CD4-positive, alpha-beta T cell treated with Interleukin-17A for 1 hour (primary cell): ENCODE results near the gene FBXO3.
"Not testable (repeated sequence)": the region's sequence is repeated elsewhere in the genome, so short reads cannot be mapped to it uniquely, and the experiment has no call there.

Source experiments
- DNase-seq: peaks from one replicate; pipeline ENCODE4 v3.0.0-alpha.2; 2020

The FBXO3 gene

GRCh38 chr11:33724644-33725035 lies 49.7 kb downstream of the FBXO3 start:
- DNase-seq: no peak

DNA sequence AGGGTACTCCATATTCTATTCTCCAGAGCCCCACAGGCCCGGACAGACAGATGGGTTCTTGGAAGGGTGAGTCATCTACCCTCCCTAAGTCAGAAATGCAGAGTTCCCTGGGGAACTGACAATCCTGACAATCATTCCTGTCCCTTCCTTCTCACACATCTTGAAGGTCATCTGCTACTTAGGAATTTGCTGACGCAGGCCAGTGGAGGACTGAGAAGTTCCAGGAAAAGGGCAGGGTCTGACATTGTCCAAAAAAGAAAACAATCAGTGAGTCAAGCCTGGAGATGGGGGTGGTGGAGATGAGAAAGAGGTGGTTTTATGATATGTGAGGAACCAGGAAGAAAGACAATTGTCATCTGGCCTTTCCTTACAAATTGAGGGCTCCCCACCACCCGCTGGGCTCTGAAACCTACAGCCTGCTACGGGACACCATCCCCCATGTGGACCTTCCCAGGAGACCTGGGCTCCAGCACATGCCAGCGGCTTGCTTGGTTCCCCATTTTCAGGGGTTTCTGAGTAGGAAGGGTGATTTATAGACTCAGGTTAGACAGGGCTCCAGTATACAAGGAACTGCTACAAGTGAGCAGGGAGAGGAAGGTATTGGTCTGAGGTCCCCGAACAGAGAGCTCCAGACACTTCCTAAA lies 51.0 kb downstream of the FBXO3 start:
- DNase-seq: no peak

DNA sequence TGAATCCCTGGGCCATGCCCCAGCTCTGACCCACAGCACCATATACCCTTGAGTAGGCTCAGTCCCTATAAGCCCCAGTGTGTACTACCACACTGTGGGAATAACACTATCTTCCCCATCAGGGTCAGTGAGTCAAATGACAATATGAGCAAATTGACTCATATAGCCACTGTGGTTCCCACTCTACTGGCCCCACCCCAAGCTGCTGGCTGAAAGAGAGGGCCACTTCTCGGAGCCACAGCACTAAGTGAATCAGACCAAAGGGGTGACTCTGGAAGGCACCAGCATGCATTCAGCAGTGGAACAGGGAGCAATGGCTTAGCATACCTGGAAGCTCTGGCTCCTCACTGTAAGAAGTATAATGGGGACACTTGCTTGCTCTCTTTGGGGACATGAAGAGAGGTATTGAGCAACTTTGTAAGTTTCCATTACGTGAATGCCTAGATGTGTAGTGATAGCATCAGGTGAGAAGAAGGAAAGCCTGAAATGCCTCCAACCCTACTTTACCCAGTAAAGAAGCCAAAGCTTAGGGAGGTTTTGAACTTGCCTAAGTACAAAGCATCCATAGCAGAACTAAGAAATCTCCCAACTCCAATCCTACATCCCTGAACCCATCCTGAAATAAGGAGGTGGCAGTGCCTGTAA lies 51.6 kb downstream of the FBXO3 start:
- no peak for DNase-seq

DNA sequence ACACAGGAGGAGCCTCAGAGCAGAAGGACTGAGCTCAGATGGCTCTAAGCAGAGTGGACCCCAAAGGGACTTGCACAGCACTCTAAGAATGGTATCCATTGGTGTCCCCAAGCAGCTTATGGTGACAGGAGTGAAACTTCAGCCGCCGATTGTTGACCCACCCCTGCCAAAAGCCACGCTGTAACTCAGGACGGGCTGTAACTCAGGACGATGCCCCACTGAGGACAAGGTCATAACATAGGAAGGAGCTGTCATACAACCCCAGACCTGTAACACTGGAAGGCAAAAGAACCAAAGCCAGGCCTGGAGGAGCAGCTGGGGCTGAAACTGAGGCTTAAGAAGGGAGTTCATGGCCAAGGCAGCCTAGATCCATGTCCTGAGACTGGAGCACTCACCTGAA lies 52.3 kb downstream of the FBXO3 start:
- DNase-seq: no peak

DNA sequence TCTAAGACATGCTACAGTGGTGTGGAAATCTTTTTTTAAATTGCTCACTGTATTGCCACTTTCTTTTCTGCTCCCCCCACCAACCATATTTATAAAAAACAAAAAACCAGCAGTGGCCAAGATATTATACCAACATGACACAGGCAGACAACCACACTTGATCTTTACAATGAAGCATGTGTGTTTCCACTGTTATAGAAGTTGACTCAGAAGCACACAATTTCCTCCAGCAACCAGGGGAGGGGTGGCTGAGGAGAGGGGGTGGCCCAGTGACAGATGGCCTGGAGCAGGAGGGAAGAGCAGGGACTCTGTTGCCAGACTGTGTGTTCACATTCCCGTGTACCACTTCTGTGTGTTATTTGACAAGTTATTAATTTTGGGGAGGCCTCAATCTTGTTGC lies 52.9 kb downstream of the FBXO3 start:
- no peak for DNase-seq

DNA sequence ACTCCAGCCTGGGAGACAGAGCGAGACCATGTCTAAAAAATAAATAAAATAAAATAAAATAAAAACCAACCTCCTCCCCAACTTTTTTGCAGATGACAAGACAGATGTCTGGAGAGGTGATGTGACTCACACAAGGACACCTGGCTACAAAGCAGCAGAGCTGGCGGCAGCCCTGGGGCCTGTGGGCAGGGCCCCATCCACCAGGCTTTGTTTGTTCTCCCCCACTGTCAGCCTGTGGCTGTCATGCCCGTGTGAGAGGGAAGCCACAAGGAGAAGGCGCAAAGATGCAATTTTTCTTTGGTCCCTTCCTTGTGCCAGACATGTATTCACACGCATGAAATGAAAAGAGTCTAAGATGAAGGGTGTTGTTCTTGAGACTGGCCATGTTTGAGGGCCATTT lies 54.7 kb downstream of the FBXO3 start:
- no peak for DNase-seq

- no peak for DNase-seq
Observed at GRCh38 chr11:33718440-33718839, 55.9 kb downstream of the FBXO3 start.

GRCh38 chr11:33716243-33716642 lies 58.1 kb downstream of the FBXO3 start:
- peak; percentile 40 for DNase-seq

GRCh38 chr11:33713856-33714398 lies 60.4 kb downstream of the FBXO3 start:
- DNase-seq: no peak

GRCh38 chr11:33713151-33713855 lies 61.0 kb downstream of the FBXO3 start:
- DNase-seq: no peak

DNA sequence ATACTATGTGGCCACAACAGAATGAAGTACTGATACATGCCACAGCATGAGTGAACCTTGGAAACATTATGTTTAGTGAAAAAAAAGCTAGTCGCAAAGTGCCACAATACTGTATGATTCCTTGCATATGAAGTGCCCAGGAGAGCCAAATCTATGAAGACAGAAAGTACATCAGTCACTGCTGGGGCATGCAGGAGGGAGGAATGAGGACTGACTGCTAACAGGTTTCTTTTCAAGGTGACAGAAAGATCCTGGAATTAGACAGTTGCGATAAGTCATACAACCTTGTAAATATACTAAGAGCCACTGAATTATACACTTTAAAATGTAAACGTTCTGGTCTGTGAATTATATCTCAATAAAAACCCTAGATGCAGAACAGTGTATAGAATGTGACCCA lies 61.9 kb downstream of the FBXO3 start:
- DNase-seq: no peak

- no peak for DNase-seq
Observed at GRCh38 chr11:33709466-33709865, 64.9 kb downstream of the FBXO3 start.

- no peak for DNase-seq
Observed at GRCh38 chr11:33708985-33709384, 65.3 kb downstream of the FBXO3 start.

GRCh38 chr11:33707831-33708230 lies 66.5 kb downstream of the FBXO3 start:
- DNase-seq: not testable (repeated sequence)

GRCh38 chr11:33706966-33707365 lies 67.4 kb downstream of the FBXO3 start:
- no peak for DNase-seq

DNA sequence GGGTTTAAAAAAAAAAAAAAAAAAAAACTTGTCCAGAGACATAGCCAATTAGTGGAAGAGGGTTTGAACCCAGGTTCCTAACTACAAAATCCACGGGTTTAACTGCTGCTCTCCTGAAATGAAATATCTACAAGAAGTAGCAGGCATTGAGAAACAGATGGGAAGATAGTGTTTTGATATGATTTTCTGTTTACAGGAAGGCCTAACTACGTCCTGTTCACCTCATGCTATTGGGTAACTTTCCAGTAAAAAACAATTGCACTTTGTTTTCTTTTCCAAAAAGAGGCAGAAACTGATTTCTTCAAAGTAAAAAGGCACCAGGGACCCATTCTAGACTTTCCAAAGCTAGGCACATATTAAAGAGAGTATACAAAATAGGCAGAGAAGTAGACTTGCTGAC lies 67.8 kb downstream of the FBXO3 start:
- DNase-seq: no peak

DNA sequence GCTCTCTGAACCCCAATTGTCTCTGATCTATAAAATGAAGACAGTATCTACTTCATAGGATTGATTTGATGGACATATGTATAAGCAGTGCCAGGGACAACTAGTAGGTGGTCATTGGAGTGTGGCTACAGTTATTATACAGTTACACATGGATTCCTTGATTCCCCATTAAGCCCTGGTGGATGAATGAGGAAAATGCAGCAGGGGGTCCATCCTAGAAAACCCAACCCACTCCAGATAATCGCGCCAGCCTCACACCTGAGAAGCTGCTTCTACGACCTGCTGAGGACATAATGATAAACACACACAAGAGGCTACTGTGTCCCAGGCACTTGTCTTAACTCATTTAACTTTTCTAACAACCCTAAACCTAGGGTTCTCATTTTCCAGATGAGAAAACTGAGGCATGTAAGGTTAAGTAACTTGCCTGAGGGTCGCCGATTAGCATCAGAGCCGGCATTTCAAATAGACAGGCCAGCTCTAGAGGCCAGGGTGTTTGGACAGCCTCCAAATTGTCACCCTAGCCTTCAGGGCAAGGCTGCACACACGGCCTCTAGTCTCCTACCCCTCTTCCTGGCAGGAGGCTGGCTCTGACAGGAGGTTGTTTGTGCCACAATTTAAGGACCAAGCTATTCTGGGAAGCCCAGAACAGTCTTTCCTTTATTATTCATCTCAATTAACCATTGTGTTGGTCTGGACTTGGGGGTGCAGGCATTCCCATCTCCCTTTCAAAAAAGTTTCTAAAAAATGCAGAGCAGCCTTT lies 69.9 kb downstream of the FBXO3 start:
- DNase-seq: no peak

DNA sequence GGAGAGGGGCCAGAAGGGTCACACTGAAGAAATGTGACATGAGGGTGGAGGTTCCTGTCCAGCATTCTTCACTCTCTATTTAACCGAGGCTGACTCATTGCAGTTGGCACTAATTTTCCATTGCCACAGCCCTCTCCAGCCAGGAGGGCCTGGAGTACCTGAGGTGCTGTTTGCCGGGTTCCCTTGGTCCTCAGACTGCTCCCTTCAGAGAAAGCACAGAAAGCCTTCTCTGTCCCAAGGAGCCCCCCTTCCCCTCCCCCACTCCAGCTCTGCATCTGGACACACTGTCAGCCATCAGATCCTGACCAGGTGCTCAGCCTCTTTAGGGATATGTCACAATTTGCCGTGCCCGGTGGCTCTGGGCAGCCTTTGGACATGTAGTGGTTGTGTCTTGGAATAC lies 70.5 kb downstream of the FBXO3 start:
- no peak for DNase-seq

- no peak for DNase-seq
Observed at GRCh38 chr11:33703234-33703633, 71.1 kb downstream of the FBXO3 start.

DNA sequence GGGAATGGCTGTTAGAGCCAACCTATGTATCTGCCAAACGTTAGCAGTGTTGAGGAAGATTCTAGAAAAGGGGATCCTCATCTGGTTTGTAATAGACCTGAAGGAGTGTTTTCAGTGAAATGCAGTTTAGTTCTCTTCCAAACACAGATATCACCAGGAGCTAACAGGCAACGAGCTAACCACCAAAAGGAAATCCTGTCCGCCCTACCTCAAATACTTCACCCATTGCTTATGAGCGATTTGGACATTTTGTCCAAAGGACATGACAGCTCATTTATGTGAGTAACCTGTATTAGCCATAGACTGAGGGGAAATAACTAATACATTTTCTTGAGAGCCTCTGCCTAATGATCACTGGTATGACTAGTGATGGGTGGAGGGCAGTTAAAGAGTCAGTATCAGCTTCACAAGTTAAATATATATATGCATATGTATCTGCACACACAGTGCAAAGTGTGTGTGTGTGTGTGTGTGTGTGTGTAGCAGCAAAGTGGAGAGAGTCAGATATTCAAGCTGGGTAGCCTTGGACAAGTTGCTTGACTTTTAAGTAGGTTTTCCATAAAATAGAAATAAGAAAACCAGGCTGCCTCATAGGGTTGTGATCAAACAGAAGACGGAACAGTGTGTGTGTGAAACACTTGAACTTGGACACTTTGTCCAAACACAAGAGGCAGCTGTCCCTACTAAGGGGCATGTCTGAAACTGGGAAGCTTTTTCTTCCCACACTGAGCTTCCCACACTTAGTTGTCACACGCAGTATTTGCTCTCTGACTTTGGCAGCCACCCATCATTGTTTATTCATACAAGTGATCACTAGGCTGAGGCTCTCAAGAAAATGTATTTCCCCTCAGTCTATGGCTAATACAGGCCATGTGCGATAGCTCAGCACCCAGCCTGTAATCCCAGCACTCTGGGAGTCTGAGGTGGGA lies 72.8 kb downstream of the FBXO3 start:
- no peak for DNase-seq

DNA sequence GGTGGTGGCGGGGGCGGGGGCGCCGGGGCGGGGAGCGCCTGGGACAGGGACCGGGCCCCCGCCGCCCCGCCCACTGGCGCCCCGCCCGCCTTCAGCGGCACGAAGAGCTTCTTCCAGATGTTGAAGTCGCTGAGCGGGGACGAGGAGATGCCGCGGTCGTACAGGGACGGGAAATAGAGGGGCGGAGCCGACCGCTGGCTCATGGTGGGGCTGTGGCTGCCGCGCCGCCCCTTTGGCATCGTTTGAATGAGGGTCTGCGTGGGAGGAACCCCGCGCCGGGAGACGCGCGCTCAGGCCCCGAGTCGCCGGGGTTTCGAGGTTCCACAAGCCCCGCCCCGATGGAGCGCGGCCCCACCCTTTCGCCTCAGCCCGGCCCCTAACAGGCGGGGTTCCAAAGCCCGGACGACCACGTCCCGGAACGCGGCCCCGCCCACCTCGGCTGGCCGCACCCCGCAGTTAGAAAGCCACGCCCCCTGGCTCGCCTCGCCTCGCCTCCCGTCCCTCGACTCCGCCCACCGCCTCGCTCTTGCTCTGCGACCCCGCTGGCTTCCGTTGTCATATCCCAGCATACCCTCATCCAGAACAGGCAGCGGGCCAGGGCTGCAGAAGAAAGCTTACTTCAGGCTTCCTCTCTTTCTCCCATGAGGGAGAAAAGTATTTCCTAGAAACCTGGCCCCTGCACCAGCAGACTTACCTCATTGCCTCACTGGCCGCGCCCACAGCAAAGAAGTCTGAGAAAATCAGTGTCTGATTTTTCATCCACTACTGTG lies 73.6 kb downstream of the FBXO3 start, which contains the start of gene C11orf91:
TSS of gene C11orf91 (minus strand) at position 325 of the 770 bp plus-strand sequence. CDS start at position 239, 86 bp downstream.
- peak; percentile 94 for DNase-seq
